Neural cell (in vitro differentiated cells): ENCODE results near the gene RNF169. TPM values are rescaled to one million over a fixed set of nuclear protein-coding genes. Genes with fewer than 3 reads are reported as not detected.

ENCODE experiments used
- H2AFZ ChIP-seq: fragments of 200-600, 300-800 bp; sonication (generic), shearing (Covaris generic); 2 replicates; pipeline ENCODE4 v1.6.0; 2014; ENCODE audit warnings: low read depth, mild to moderate bottlenecking, antibody characterized with exemption, low read length, moderate library complexity
- H3F3A ChIP-seq: fragments of 200-600 bp; shearing (Covaris generic); 2 replicates; pipeline ENCODE4 v1.6.1; 2016; ENCODE audit warnings: mild to moderate bottlenecking, moderate library complexity, mixed read lengths, antibody characterized with exemption, low read length; ENCODE audit not compliant: insufficient read depth, poor library complexity, severe bottlenecking
- H3K27ac ChIP-seq: fragments of 200-600, 300-800 bp; sonication (generic), shearing (Covaris generic); 2 replicates; pipeline ENCODE4 v1.5.1; 2014; ENCODE audit warnings: mild to moderate bottlenecking, low read length, moderate library complexity
- H3K27me3 ChIP-seq: fragments of 300-800, 200-600 bp; sonication (generic), shearing (Covaris generic); 2 replicates; pipeline ENCODE4 v1.6.0; 2014; ENCODE audit warnings: mild to moderate bottlenecking, low read depth, low read length, moderate library complexity; ENCODE audit not compliant: insufficient read depth
- H3K36me3 ChIP-seq: fragments of 300-800, 200-600 bp; sonication (generic), shearing (Covaris generic); 2 replicates; pipeline ENCODE4 v1.5.1; 2014; ENCODE audit warnings: mild to moderate bottlenecking, antibody characterized with exemption, low read length, moderate library complexity; ENCODE audit not compliant: insufficient read depth
- H3K4me2 ChIP-seq: fragments of 300-800, 200-600 bp; sonication (generic), shearing (Covaris generic); 2 replicates; pipeline ENCODE4 v1.6.0; 2014; ENCODE audit warnings: mild to moderate bottlenecking, low read length
- H3K4me3 ChIP-seq: fragments of 300-800, 200-600 bp; sonication (generic), shearing (Covaris generic); 2 replicates; pipeline ENCODE4 v1.5.1; 2014; ENCODE audit warnings: mild to moderate bottlenecking, low read length, moderate library complexity
- H3K79me2 ChIP-seq: fragments of 200-600 bp; shearing (Covaris generic); replicated peaks from 2 replicates; pipeline ENCODE4 v1.6.0; 2014; ENCODE audit warnings: mild to moderate bottlenecking, low read length, moderate library complexity; ENCODE audit not compliant: insufficient read depth
- H3K9ac ChIP-seq: fragments of 300-800, 200-600 bp; sonication (generic), shearing (Covaris generic); 2 replicates; pipeline ENCODE4 v1.6.1; 2016; ENCODE audit warnings: mild to moderate bottlenecking, low read length, mixed read lengths
- H3K9me2 ChIP-seq: fragments of 200-600 bp; shearing (Covaris generic); 2 replicates; pipeline ENCODE4 v1.6.1; 2016; ENCODE audit warnings: mild to moderate bottlenecking, low read length, mixed read lengths; ENCODE audit not compliant: insufficient read depth
- H3K9me3 ChIP-seq: fragments of 200-600, 300-800 bp; sonication (generic), shearing (Covaris generic); 2 replicates; pipeline ENCODE4 v1.6.1; 2016; ENCODE audit warnings: mild to moderate bottlenecking, mixed run types, low read length, moderate library complexity, mixed read lengths
- H4K20me1 ChIP-seq: fragments of 200-600 bp; shearing (Covaris generic); 2 replicates; pipeline ENCODE4 v1.6.1; 2016; ENCODE audit warnings: mild to moderate bottlenecking, mixed run types; ENCODE audit not compliant: insufficient read depth
- EP300 ChIP-seq: fragments of 450-650 bp; conservative IDR thresholded peaks from 2 replicates; pipeline ENCODE4 v1.6.1; 2014; ENCODE audit warnings: antibody characterized with exemption, mild to moderate bottlenecking, moderate library complexity; ENCODE audit not compliant: poor library complexity, severe bottlenecking
- EZH2 ChIP-seq: fragments of 200-600, 300-800 bp; shearing (Covaris generic), sonication (generic); IDR thresholded peaks from 2 replicates; pipeline ENCODE4 v1.6.1; 2014; ENCODE audit warnings: antibody characterized with exemption, low read length, borderline replicate concordance, mild to moderate bottlenecking; ENCODE audit not compliant: insufficient read depth, poor library complexity, severe bottlenecking
- MXI1 ChIP-seq: fragments of 450-650 bp; conservative IDR thresholded peaks from 2 replicates; pipeline ENCODE4 v1.6.1; 2014; ENCODE audit warnings: antibody characterized with exemption, mild to moderate bottlenecking; ENCODE audit not compliant: poor library complexity, severe bottlenecking
- POLR2AphosphoS5 ChIP-seq: IDR thresholded peaks from 2 replicates; pipeline ENCODE4 v1.6.1; 2012
- RAD21 ChIP-seq: fragments of 450-650 bp; conservative IDR thresholded peaks from 2 replicates; pipeline ENCODE4 v1.6.1; 2014; ENCODE audit warnings: antibody characterized with exemption, mild to moderate bottlenecking, moderate library complexity
- SMC3 ChIP-seq: fragments of 450-650 bp; conservative IDR thresholded peaks from 2 replicates; pipeline ENCODE4 v1.6.1; 2014; ENCODE audit warnings: antibody characterized with exemption, mild to moderate bottlenecking, moderate library complexity; ENCODE audit not compliant: poor library complexity
- TAF1 ChIP-seq: IDR thresholded peaks from 2 replicates; pipeline ENCODE4 v1.6.1; 2012; ENCODE audit warnings: low read depth
- polyA plus RNA-seq: library from polyadenylated mRNA; depleted of rRNA; stranded (reverse); fragments of >200 nt; gene quantifications from 2 replicates; pipeline ENCODE4 v1.2.3, GENCODE V29; 2014
- TF ChIP-seq, protein P1 (sequence below): IDR thresholded peaks from 2 replicates; pipeline ENCODE4 v1.6.1; 2012; ENCODE audit warnings: borderline replicate concordance
- TF ChIP-seq, protein P2 (sequence below): fragments of 450-650 bp; IDR thresholded peaks from 2 replicates; pipeline ENCODE4 v1.5.1; 2014; ENCODE audit warnings: antibody characterized with exemption, mild to moderate bottlenecking, moderate library complexity; ENCODE audit not compliant: poor library complexity, severe bottlenecking

The RNF169 gene
- polyA plus RNA-seq, 1 donor from 2014 or later, result 10.6 TPM

DNA sequence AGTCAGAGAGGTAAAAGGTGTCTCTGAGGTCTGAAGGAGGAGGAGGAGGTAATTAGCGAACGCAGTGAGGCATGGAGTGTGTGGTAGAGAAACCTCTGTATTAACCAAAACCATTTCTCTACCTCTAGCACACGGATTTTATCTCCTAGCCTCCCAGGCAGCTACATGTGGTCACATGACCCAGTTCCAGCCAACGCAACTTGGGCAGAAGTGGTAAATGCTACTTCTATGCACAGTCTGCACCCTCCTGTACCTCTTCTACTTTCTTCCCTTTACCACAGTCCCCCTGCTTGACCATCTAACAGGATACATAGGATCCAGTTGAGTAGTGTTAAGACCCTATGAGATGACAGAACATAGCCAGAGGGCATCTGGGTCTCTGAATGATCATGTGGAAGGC is 104.6 kb downstream of the RNF169 start:
- H4K20me1 ChIP-seq, result no peaks in the 10 kb centered on the region
- no peaks in the 10 kb centered on the region for H3K36me3 ChIP-seq
- no peak overlapping the region for H3K4me3 ChIP-seq
- H3F3A ChIP-seq, result no peaks in the 10 kb centered on the region
- no peak for TF ChIP-seq EZH2
- no peak for TF ChIP-seq EP300
- TF ChIP-seq RAD21, result no peak
- no peak for TF ChIP-seq SMC3
- no peak for TF ChIP-seq TAF1
- TF ChIP-seq, protein P1, sequence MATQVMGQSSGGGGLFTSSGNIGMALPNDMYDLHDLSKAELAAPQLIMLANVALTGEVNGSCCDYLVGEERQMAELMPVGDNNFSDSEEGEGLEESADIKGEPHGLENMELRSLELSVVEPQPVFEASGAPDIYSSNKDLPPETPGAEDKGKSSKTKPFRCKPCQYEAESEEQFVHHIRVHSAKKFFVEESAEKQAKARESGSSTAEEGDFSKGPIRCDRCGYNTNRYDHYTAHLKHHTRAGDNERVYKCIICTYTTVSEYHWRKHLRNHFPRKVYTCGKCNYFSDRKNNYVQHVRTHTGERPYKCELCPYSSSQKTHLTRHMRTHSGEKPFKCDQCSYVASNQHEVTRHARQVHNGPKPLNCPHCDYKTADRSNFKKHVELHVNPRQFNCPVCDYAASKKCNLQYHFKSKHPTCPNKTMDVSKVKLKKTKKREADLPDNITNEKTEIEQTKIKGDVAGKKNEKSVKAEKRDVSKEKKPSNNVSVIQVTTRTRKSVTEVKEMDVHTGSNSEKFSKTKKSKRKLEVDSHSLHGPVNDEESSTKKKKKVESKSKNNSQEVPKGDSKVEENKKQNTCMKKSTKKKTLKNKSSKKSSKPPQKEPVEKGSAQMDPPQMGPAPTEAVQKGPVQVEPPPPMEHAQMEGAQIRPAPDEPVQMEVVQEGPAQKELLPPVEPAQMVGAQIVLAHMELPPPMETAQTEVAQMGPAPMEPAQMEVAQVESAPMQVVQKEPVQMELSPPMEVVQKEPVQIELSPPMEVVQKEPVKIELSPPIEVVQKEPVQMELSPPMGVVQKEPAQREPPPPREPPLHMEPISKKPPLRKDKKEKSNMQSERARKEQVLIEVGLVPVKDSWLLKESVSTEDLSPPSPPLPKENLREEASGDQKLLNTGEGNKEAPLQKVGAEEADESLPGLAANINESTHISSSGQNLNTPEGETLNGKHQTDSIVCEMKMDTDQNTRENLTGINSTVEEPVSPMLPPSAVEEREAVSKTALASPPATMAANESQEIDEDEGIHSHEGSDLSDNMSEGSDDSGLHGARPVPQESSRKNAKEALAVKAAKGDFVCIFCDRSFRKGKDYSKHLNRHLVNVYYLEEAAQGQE, result no peak
- no peak for TF ChIP-seq MXI1
- TF ChIP-seq POLR2AphosphoS5, result no peak
- TF ChIP-seq, protein P2, sequence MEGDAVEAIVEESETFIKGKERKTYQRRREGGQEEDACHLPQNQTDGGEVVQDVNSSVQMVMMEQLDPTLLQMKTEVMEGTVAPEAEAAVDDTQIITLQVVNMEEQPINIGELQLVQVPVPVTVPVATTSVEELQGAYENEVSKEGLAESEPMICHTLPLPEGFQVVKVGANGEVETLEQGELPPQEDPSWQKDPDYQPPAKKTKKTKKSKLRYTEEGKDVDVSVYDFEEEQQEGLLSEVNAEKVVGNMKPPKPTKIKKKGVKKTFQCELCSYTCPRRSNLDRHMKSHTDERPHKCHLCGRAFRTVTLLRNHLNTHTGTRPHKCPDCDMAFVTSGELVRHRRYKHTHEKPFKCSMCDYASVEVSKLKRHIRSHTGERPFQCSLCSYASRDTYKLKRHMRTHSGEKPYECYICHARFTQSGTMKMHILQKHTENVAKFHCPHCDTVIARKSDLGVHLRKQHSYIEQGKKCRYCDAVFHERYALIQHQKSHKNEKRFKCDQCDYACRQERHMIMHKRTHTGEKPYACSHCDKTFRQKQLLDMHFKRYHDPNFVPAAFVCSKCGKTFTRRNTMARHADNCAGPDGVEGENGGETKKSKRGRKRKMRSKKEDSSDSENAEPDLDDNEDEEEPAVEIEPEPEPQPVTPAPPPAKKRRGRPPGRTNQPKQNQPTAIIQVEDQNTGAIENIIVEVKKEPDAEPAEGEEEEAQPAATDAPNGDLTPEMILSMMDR, result no peak
- H3K27ac ChIP-seq, result no peak overlapping the region
- no peak overlapping the region for H2AFZ ChIP-seq
- H3K79me2 ChIP-seq, result no peaks in the 10 kb centered on the region
- no peaks in the 10 kb centered on the region for H3K27me3 ChIP-seq
- no peak overlapping the region for H3K4me2 ChIP-seq
- H3K9me3 ChIP-seq, result no peaks in the 10 kb centered on the region
- H3K9me2 ChIP-seq, result no peaks in the 10 kb centered on the region
- no peak overlapping the region for H3K9ac ChIP-seq

DNA sequence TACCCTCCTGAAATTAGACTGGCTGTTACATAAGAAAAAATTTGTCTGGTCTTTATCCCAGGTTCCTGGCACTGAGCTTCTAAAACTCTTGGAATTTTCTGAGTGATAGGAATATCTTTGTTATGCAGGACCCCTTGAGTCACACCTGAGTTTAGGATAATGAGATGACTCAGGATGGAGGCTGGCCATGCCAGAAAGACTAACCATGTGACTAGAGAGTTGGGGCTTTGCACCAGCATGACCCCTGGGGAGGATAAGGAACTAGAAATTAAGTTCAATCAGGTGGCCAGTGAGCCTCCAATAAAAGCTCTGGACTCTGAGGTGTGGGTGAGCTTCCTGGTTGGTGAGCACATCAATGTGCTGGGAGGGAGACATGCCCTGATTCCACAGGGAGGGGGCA is 112.1 kb downstream of the RNF169 start:
- no peak overlapping the region for H2AFZ ChIP-seq
- TF ChIP-seq MXI1, result no peak
- TF ChIP-seq RAD21, result no peak
- no peak for TF ChIP-seq EP300
- TF ChIP-seq SMC3, result no peak
- TF ChIP-seq POLR2AphosphoS5, result no peak
- TF ChIP-seq, protein P1, result no peak
- TF ChIP-seq TAF1, result no peak
- TF ChIP-seq, protein P2, result no peak
- no peak for TF ChIP-seq EZH2
- H4K20me1 ChIP-seq, result no peaks in the 10 kb centered on the region
- no peak overlapping the region for H3K9ac ChIP-seq
- H3K4me2 ChIP-seq, result no peak overlapping the region
- peaks cover 8% of the 10 kb centered on the region for H3K9me3 ChIP-seq
- H3K9me2 ChIP-seq, result no peaks in the 10 kb centered on the region
- H3K27ac ChIP-seq, result no peak overlapping the region
- no peaks in the 10 kb centered on the region for H3K27me3 ChIP-seq
- peaks cover 8% of the 10 kb centered on the region for H3K36me3 ChIP-seq
- no peaks in the 10 kb centered on the region for H3K79me2 ChIP-seq
- no peak overlapping the region for H3K4me3 ChIP-seq
- no peaks in the 10 kb centered on the region for H3F3A ChIP-seq
